HG03565 (cell line): ENCODE data around the gene DPP10.
"Not testable (repeated sequence)": the region's sequence is repeated elsewhere in the genome, so short reads cannot be mapped to it uniquely, and the experiment has no call there.

Experiments
- ATAC-seq: cut with Tn5 transposase; IDR thresholded peaks from one replicate; pipeline ENCODE4 v1.9.1; 2021; ENCODE audit warnings: mild to moderate bottlenecking, moderate library complexity; ENCODE audit not compliant: unreplicated experiment

The DPP10 gene

DNA sequence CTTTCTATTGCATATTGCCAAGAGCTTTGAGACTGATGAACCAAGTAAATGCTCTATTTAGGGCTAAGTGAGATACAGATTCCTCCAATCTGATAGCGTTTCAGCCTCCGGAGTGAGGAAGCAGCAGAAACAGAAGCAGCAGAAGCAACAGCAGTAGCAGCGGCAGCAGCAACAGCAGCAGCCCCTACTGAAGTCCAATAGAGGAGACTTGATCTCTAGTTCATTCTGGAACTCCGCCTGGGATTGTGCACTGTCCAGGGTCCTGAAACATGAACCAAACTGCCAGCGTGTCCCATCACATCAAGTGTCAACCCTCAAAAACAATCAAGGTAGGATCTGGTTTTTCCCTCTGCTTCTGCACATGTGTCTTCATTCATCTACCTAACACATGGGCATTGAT lies at the start of gene DPP10:
Gene DPP10, plus strand, starts transcription at position 132 of the 400 bp plus-strand sequence.
- no peak for ATAC-seq

DNA sequence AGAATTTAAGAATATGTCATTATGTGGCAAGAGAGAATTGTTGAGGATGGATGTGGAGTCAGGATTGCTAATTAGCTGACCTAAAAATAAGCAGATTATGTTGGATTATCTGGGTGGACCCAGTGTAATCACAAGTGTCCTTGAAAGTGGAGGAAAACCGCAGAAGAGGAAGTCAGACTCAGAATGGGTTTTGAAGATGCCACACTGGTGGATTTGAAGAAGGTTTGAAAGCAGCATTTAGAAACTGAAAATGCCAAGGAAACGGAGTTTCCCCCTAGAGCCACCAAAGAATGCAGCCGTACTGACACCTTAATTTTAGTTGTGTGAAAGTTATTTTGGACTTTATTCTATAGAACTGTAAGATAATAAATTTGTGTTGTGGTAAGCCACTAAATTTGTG lies 41.6 kb upstream of the DPP10 start:
- ATAC-seq: no peak

DNA sequence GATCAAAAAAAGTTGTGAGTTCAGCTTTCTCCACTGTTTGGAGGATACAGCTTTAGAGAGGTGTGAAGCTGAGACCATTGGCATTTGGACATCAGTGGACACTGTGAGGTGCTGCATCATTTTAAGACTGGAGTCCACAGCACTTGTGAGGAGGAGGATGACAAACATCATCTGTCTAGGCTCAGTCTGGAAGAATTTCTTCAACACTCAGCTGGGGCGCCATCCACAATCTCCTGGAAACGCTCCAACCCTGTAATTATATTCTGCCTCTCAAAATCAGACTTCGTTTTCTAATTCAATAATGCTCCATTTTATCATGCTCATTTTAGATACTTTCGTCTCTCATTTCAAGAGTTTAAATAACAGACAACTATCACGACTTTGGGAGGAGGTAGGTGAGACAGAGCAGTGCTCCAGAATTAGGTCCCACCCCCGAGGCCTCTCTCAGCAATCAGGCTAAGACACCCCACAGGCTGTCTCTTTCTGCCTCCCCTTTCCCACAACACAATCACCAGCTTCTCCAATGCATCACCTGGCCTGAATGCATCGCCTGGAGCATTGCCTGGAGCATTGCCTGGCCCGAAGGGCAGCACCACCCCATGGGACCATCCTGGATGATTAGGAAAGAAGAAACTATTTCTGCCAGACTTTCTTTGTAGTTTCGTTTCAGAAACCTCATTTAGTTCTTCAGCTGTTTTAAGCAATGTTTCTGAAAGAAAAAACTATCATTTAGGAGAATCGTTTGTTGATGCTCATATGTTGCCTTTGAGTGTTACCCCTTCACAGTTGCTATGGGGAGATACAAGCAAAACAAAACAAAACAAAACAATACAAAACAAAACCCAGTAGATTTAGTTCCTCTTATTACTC lies 37.0 kb upstream of the DPP10 start:
- no peak for ATAC-seq

DNA sequence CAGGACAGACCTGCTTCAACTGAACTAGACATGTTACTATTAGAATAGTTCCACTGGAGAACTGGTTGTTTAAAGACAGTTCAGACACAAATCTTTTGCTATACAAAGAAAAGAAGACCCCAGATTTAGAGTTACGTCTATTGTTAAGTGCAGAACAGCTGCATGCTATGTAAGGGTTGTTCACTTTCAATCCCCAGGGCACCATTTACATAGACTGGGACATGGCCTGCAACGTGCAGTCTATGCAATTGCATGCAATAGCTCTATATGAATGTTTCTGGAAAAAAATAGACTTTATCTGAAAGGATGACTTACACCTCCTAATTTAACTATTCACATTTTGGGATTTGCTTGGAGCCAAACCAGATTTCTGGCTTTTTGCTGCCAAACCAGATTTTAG lies 36.1 kb upstream of the DPP10 start:
- no peak for ATAC-seq

DNA sequence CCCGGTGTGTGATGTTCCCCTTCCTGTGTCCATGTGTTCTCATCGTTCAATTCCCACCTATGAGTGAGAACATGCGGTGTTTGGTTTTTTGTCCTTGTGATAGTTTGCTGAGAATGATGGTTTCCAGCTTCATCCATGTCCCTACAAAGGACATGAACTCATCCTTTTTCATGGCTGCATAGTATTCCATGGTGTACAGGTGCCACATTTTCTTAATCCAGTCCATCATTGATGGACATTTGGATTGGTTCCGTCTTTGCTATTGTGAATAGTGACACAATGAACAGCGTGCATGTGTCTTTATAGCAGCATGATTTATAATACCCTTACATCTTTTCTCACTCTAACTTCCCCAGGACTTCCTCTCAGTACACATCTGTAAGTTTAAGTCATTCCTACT lies 35.1 kb upstream of the DPP10 start:
- not testable (repeated sequence) for ATAC-seq

DNA sequence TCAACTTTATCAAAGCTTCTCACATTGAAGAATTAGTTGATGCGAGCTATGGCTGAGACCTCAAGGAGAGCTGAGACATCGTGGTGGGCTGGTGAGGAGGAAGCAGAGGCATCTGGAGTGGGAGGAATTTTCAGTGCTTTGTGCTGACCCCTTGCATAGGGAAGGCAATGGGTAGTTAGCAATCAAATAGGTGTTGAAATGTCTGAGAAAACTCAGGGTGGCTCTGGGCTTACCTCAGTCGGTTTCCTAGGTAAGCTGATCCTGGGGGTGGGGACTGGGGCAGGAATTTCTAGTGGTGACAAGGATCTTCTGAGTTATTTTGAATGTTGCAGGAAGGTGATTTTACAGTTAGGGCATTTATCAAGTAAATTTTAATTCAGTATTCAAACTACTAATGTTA lies 20.7 kb upstream of the DPP10 start:
- no peak for ATAC-seq

DNA sequence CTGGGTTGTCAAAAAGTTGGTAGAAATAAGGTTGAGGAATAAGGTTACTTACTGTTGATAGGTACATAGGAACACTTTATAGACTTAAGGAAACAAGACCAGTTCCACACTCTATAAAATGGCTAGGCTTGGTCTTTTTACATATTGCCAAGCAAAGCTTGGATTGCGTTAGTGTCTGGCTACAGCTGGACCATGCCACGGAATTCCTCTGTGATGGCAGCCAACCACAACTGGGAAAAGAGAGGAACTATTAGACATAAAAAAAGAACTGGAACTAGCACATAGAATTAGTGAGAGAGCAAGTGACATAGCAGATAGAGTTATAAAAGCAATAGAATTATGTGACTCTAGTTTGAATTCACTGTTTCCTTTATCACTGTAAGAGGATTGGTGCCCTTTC lies 17.7 kb upstream of the DPP10 start:
- ATAC-seq: no peak

DNA sequence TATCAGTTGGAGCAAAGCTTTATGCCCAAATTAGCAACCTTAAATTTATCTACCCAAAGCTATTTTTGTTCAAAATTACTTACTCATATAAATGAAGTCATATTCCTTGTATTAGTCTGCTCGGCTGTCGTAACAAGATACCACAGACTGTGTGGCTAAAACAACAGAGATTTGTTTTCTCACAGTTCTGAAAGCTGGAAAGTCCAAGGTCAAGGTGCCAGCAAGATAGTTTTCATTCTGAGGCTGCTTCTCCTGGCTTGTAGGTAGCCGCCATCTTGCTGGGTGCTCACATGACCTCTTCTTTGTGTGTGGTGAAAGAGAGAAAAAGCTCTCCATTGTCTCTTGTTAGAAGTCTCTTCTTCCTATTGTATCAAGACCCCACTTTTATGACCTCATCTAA lies 15.7 kb upstream of the DPP10 start:
- no peak for ATAC-seq

DNA sequence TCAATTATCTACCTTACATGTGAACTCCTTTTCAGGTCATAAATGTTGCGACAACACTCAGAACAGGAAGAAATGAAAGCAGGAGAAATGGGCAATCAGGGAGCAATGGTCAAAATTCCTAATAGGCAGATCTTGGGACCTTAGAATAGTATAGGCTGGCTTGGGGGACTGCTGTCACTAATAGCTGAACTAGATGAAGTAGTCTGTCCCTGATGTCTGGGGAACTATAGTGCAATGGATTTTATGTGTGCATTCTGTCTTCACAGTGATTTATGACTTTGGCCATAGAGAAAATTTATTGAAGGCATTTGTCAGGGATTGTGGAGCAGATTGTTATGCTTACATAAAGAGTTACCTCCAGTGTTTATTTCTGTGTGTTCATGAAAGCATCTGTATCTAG lies 6.1 kb upstream of the DPP10 start:
- no peak for ATAC-seq

DNA sequence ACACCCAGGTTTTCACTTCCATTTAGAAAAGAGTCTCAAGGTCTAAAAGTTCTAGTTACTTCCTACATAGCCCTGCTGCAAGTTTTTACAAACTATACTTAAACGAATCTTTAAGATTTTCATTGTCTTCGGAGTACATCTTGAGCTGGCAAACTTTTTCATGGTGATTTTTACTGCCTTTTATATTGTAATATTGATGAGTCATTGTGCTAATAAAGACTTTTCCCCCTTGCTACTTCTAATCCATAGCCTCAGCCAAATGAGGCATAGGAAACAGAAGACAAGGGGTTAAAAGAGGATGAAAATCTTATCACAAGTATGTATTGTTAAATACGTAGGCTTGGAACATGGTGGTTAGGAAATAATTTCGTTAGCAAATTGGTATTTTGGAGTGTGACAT lies 4.1 kb downstream of the DPP10 start:
- no peak for ATAC-seq

DNA sequence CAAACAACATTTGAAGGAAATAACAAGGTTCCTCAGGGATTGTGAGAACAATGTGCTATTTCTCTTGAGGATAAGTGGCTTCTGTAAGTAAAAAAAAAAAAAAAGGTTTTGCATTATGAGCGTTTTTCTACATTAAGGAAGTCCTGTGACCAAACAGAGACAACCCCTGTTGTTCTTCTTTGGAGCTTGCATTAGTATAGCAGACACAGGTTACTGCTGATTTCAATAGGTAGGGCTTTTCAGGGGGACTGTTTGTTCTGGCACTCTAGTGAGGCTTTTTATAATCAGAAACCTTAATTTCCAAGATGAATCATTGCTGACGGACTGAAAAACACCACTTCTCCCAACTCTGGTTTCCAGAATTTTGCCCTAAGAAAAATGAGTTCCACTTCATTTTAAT lies 8.2 kb downstream of the DPP10 start:
- no peak for ATAC-seq

DNA sequence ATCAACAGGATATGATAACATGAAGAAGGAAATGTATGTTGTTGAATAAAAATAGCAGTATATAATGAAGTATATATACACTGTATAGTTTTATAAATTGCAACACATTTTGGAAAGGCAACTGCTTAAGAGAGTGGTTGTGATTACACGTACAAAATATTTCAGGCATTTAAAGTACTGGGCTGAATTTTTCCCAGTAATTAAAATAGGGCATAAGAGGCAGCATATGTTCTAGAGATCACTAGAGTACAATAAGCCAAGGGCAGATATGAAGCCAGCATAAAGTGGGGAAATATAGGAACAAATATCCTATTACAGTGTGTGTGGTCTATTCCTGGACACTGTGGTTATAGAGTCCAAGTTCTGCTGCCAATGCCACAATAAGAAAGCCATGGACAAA lies 14.1 kb downstream of the DPP10 start:
- ATAC-seq: no peak

DNA sequence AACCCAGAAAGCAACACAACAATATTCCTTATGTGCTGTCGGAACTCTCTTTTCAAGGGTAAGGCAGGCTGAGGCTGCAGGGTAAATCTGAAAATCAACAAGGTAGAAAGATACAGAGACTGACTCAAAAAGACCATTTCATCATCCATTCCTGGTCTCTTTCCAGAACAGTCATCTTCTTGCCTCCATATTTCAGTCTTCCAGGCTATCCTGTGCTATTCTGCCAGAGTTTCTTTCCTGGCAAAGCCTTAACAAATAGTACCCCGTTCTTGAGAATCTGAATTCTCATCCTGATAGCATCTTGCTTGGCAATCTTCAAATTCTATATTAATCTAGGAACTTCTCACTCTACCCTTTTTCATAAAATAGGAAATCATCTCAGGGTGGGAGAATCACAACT lies 15.5 kb downstream of the DPP10 start:
- no peak for ATAC-seq

DNA sequence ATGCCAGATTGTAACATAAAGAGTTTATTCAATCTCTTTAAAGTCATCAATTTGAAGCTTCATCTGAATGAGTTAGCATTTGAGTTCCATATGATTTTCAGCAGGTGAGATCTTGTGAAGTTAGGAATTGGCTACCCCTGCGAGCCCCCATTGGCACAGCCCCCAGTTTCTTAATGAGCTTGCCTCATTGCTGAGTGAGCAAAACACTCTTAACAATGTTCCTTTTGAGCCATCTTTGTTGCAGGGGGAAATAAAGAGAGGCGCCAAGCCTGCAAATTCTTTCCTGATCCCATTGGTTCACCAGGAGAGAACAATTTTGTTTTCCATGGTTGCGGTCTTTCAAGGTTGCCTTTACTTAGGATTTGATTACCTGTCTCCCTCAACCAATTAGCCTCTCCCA lies 18.7 kb downstream of the DPP10 start:
- no peak for ATAC-seq

DNA sequence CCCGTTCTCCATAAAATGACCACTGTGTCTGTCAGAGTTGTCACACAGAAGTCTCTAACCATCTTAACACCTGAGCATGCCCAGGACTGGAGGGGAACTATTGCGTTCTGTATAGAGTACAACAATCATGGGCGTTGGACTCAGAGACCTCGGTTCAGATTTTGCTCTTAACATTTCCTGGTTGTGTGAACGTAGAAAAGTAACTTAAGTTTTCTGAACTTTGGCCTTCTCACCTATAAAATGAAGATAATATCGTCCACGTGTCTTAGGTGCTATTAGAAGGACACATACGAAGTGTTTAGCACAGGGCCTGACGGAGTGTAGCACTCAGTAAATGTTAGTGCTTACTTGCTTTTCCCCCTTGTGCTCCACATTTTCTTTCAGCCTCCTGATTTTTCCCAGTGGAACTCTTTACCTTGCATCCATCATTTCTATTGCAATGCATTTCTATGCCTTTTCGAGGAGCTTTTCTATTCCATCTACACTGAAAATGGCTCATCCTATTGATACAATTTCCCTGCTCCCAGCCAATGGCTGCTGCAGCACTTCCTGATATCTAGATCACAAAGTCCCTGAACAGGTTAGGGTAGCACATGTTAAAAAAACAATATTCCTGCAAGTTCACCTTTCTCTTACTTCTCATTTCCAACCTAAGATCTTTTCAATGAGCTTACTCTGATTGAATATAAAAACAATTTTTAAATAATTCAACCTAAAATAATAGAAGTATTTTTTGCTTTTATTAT lies 22.7 kb downstream of the DPP10 start:
- no peak for ATAC-seq

DNA sequence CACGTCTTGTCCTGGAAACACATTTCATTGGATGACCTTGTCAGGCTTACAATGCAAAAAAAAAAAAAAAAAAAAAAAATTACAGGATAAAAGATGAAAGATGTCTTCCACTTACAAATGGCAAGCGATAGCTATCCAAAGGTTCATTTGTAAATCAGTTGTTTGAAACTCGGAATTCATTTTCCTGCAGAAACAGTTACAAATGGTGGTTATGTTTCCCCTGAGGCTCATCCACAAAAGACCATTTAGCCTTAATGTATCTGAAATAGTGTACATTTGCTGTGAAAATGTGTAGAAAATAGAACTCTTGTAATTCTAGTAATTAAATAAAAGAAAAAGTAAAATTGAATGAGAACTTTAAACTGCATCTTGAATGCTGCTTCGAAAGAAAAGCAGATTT lies 25.9 kb downstream of the DPP10 start:
- ATAC-seq: no peak

DNA sequence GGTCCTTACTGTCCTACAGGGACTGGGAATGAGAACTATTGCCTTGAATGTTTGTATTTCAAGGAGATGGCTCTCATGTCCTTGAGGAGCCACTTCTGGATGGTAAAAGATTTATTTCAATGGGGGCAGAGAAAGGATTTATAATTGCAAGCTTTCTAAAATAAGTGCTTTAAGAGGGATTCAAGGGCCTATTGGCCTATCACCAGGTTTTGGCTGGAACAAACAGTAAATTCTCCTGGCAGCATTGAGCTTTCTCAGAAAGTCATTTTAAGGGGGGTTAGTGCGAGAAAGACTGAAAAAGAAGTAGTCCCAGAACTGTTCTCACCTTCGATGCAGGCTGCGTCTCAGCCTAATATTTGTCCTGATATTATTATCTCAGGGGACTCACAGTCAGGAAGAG lies 29.8 kb downstream of the DPP10 start:
- no peak for ATAC-seq

DNA sequence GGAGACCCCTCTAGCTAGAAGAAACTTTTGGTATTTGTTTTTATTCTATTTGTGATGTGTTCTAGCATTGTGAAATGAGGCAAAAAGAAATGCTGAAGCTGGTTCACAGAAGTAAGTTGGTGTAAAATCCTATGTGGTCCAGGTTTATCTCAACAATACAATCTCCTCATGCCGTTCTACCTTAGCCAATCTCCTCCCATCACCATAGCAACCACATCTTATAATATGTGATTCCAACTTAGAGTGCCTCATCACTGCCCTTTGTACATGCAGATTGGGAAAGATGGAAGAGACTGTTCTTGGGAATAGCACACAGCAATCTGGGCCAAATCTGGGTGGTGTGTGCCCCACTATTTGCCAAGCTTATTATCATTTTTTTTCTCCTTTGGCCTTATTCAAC lies 30.3 kb downstream of the DPP10 start:
- no peak for ATAC-seq

DNA sequence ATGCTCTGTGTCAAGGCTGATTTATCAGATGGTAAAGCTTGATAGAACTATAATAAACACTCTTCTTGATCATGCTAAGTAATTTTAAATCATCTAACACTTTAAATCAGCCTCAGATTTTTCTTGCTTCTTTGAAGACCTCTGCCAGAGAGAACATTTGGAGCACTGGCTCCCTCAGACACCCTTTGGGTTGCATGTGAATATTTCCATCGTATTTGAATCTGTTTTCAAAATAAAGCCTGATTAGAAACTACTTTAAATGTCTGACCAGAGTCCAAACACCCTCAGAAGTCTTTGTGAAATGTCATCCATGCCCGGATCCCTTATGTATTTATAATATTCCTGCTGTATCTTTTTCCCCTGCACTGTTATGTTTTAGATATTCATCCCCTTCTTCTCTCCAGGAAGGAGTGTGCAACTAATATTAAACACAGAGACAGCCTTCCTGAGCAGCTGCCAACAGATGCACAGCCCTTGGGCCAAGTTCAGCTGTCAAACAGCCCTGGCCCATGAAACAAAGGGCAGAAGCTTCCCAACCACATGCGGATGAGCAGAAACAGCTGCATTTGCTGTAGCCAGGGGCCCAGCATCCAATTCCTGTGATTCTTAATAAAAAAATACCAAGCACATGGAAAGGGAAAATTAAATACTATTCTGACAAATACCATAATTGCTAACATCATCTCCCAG lies 46.5 kb downstream of the DPP10 start:
- ATAC-seq: no peak

DNA sequence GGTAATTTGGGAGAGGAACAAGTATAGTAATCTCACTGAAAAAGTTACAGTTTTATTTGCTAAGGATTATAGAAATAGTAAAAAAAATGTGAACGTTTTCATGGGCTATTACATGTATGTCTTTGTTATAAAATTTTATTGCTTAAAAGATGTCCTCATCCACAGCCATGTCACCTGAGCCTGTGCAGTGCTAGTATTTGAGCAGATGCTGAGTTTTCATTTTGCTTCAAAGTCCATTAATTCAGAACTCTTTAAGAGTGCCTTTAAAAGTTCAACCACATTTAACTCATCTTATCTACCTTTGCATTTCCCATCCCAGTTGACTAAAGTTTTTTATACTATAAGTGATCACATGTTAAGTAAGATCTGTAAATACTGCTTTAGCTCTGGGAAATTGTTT lies 52.6 kb downstream of the DPP10 start:
- no peak for ATAC-seq

DNA sequence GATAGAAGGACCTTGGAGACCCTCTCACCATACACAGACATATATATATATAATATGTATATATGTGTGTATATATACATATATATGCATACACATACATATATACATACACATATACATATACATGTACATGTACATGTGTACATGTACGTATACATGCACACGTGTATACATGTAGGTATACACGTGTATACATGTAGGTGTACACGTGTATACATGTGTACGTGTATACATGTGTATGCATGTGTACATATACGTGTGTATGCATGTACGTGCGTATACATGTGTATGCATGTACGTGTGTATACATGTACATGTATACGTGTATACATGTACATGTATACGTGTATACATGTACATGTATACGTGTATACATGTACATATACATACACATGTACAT lies 54.5 kb downstream of the DPP10 start:
- ATAC-seq: no peak

DNA sequence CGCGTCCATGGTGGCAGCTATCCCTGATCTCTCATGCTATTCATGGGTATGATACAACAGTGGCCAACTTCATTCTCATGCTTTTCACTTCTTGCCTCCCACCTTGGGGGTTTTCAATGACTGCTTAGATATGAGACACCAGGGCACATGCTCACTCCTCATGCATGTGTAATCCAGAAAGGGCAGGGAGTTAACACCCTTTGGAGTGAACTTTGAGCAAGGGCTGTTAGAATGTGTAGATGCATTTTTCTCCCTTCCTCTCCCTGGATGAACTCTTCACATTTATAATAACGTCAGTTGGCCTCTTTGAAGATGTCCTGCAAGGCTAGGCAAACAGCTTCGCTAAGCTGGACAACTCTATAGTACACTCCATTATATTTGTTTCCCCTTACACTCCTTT lies 56.7 kb downstream of the DPP10 start:
- ATAC-seq: no peak
